Calu3 (cell line): ENCODE measurements around the gene PDE1C. TPM values are rescaled to one million over a fixed set of nuclear protein-coding genes. Genes with fewer than 3 reads are reported as not detected.

Source experiments
- BruUV-seq: library from RNA; stranded (reverse); fragments of 400-500 nt; replicated peaks from 2 replicates; lab custom pipeline; 2021; lab: Mats Ljungman, UMichigan
- CTCF ChIA-PET: fragments of 300-600 bp; sonication (Branson Sonifier 250); formaldehyde crosslinking; loops from one replicate; lab custom pipeline; 2022; ENCODE audit warnings: antibody characterized with exemption; lab: Charles Lee
- DNase-seq: peaks from one replicate; pipeline ENCODE4 v3.0.0; 2022
- H3K27ac Mint-ChIP-seq: one replicate; pipeline ENCODE4 v1.8.0; 2022; ENCODE audit warnings: mixed read lengths; ENCODE audit not compliant: unreplicated experiment
- H3K27me3 Mint-ChIP-seq: one replicate; pipeline ENCODE4 v1.8.0; 2022; ENCODE audit warnings: mixed read lengths; ENCODE audit not compliant: unreplicated experiment
- H3K36me3 Mint-ChIP-seq: one replicate; pipeline ENCODE4 v1.8.0; 2022; ENCODE audit warnings: mild to moderate bottlenecking, moderate library complexity, mixed read lengths; ENCODE audit not compliant: insufficient read depth, unreplicated experiment
- H3K4me1 Mint-ChIP-seq: one replicate; pipeline ENCODE4 v1.8.0; 2022; ENCODE audit warnings: mild to moderate bottlenecking, low read depth, mixed read lengths; ENCODE audit not compliant: unreplicated experiment
- H3K4me3 Mint-ChIP-seq: one replicate; pipeline ENCODE4 v1.8.0; 2022; ENCODE audit warnings: mild to moderate bottlenecking, low read depth, moderate library complexity, mixed read lengths; ENCODE audit not compliant: unreplicated experiment
- H3K9me3 Mint-ChIP-seq: one replicate; pipeline ENCODE4 v1.8.0; 2022; ENCODE audit warnings: low read depth, mixed read lengths; ENCODE audit not compliant: unreplicated experiment
- intact Hi-C: fragments of 100-400 bp; cut with micrococcal nuclease; formaldehyde crosslinking; loops from one replicate; pipeline ENCODE4 v1.10.0; 2022; ENCODE audit not compliant: unreplicated experiment
- total RNA-seq: library from RNA; stranded (reverse); gene quantifications from 2 replicates; pipeline ENCODE4 v1.2.3, GENCODE V29; 2022
- TF ChIP-seq, protein P1 (sequence below): fragments of 200-600 bp; IDR thresholded peaks from one replicate; pipeline ENCODE4 v1.8.0; 2022; ENCODE audit warnings: antibody characterized with exemption; ENCODE audit not compliant: unreplicated experiment

PDE1C gene
- total RNA-seq, 1 experiment from 2014 or later: 34.0 TPM

DNA sequence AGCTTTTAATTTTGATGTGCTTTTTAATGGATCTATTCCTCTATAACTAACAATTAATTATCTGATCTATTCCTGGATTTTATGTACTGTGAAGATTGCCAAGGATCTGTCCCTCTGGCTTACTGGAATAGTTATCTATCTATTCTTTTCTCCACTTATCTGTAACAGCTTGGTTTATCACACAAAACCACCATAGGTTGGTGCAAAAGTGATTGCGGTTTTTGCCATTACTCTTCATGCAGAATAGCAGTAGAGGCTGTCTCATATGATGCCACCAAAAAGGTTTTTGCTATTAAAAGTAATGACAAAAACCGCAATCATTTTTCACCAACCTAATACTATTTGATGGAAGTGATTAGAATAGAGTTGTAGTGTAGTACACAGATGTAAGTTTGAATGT, 115.7 kb downstream of the PDE1C start:
- Mint-ChIP-seq H3K4me1 (peaks cover 81% of the 10 kb centered on the region), H3K36me3 (peaks cover 4% of the 10 kb centered on the region), H3K4me3 (no peak overlapping the region), H3K9me3 (no peaks in the 10 kb centered on the region), H3K27me3 (no peaks in the 10 kb centered on the region), H3K27ac (no peak overlapping the region)
- no TSS peak for BruUV-seq
- DNase-seq: no peak
- intact Hi-C loops: no loop called here
- CTCF ChIA-PET: interaction anchor here (0.6 kb wide), 1 partner anchor 55 kb away, joined by 3 read pairs; no protein-coding TSS in a partner anchor
- TF ChIP-seq, protein P1, sequence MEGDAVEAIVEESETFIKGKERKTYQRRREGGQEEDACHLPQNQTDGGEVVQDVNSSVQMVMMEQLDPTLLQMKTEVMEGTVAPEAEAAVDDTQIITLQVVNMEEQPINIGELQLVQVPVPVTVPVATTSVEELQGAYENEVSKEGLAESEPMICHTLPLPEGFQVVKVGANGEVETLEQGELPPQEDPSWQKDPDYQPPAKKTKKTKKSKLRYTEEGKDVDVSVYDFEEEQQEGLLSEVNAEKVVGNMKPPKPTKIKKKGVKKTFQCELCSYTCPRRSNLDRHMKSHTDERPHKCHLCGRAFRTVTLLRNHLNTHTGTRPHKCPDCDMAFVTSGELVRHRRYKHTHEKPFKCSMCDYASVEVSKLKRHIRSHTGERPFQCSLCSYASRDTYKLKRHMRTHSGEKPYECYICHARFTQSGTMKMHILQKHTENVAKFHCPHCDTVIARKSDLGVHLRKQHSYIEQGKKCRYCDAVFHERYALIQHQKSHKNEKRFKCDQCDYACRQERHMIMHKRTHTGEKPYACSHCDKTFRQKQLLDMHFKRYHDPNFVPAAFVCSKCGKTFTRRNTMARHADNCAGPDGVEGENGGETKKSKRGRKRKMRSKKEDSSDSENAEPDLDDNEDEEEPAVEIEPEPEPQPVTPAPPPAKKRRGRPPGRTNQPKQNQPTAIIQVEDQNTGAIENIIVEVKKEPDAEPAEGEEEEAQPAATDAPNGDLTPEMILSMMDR: no peak

GRCh38 chr7:31953432-31953831, 116.8 kb downstream of the PDE1C start:
- CTCF ChIA-PET: no interaction called here
- TF ChIP-seq, protein P1: no peak
- H3K36me3 Mint-ChIP-seq: peaks cover 4% of the 10 kb centered on the region
- no peaks in the 10 kb centered on the region for H3K9me3 Mint-ChIP-seq
- H3K4me1 Mint-ChIP-seq: peaks cover 85% of the 10 kb centered on the region
- BruUV-seq: no TSS peak
- H3K27me3 Mint-ChIP-seq: no peaks in the 10 kb centered on the region
- no peak overlapping the region for H3K27ac Mint-ChIP-seq
- DNase-seq: no peak
- H3K4me3 Mint-ChIP-seq: no peak overlapping the region
- intact Hi-C loops: no loop called here

DNA sequence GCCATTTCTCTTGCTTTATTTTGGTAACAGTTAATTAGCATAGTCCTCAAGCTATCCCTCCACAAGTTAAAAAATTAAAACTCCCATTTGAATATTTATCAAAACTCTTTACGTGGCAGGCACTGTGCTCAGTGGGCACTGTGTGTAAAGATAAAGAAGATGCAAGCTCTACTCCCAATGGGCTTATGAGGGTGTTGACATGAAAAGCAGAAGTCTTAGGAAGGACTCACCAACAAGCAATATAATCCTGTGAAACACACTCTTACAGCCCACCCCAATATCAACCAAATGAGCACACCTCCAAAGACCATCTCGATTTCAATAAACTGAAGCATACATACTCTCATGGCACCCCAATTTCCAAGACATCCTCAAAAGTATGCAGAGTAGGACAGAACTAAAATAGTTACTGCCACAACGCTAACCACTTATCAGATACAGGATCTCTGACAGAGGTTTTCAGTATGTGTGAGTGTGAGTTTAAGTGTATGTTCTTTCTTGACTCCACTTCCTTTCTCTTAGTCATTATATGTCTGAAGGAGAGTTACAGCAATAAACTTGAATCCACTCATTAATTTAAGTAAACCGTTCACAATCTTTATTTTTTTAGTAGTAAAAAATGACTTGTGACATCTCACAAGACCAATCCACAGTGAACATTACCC, 120.0 kb downstream of the PDE1C start:
- Mint-ChIP-seq H3K27me3 (no peaks in the 10 kb centered on the region), H3K36me3 (peaks cover 22% of the 10 kb centered on the region), H3K9me3 (peaks cover 12% of the 10 kb centered on the region), H3K4me3 (no peak overlapping the region), H3K4me1 (peaks cover 85% of the 10 kb centered on the region), H3K27ac (peak overlapping the region; percentile 99)
- no peak for DNase-seq
- TF ChIP-seq, protein P1: no peak
- BruUV-seq: no TSS peak
- CTCF ChIA-PET: no interaction called here
- intact Hi-C loops: no loop called here

DNA sequence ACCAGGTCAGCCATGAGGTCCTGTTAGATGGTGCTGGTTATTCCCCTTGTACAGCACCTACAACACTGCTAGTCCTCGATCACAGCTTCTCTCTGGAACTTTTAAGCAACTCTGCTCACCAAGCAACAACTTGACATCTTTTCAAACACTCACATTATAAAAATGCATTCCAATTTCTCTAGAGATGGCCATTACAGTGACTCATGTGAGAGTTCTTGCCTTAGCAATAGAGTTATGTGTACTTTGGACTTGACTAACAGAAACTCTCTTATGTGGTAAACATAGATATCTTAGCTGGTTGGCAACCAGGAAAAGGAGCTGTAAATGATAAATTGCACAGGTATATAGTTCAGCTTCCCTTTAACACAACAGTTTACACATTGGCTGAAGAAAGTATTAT, 122.2 kb downstream of the PDE1C start:
- peak; percentile 44 for DNase-seq
- TF ChIP-seq, protein P1: no peak
- BruUV-seq: no TSS peak
- intact Hi-C loops: no loop called here
- H3K36me3 Mint-ChIP-seq: peaks cover 22% of the 10 kb centered on the region
- H3K27ac Mint-ChIP-seq: peak overlapping the region; percentile 99
- peaks cover 78% of the 10 kb centered on the region for H3K4me1 Mint-ChIP-seq
- H3K9me3 Mint-ChIP-seq: peaks cover 16% of the 10 kb centered on the region
- CTCF ChIA-PET: interaction anchor here (0.7 to 3.3 kb wide), 15 partner anchors 9 to 216 kb away, joined by 3 to 69 read pairs (median 4); no protein-coding TSS in a partner anchor
- no peaks in the 10 kb centered on the region for H3K27me3 Mint-ChIP-seq
- H3K4me3 Mint-ChIP-seq: peak overlapping the region; percentile 64
